SK-N-SH (cell line): ENCODE results near the gene CIB4.

Experiments
- FOSL2 ChIP-seq: IDR thresholded peaks from 2 replicates; pipeline ENCODE4 v1.4.0; 2012; ENCODE audit warnings: low read depth, mild to moderate bottlenecking, moderate library complexity, borderline replicate concordance
- JUND ChIP-seq: IDR thresholded peaks from 2 replicates; pipeline ENCODE4 v1.4.0; 2012
- POLR2AphosphoS5 ChIP-seq: IDR thresholded peaks from 2 replicates; pipeline ENCODE4 v1.6.1; 2012; ENCODE audit warnings: low read depth, low read length
- RCOR1 ChIP-seq: fragments of 150-350 bp; IDR thresholded peaks from 2 replicates; pipeline ENCODE4 v1.6.1; 2017; ENCODE audit warnings: antibody characterized with exemption, low read length
- TF ChIP-seq, protein P1 (sequence below): fragments of 200-600 bp; sonication (generic); IDR thresholded peaks from 2 replicates; pipeline ENCODE4 v1.6.1; 2017; ENCODE audit warnings: antibody characterized with exemption, mild to moderate bottlenecking, moderate library complexity
- TF ChIP-seq, protein P2 (sequence below): fragments of 150-350 bp; IDR thresholded peaks from 2 replicates; pipeline ENCODE4 v1.6.1; 2016; ENCODE audit warnings: mild to moderate bottlenecking, low read depth, low read length
- TF ChIP-seq, protein P3 (sequence below): IDR thresholded peaks from 2 replicates; pipeline ENCODE4; 2012
- TF ChIP-seq, protein P4 (sequence below): IDR thresholded peaks from 2 replicates; pipeline ENCODE4 v1.6.1; 2012; ENCODE audit warnings: mild to moderate bottlenecking, low read depth, low read length, moderate library complexity

DNA sequence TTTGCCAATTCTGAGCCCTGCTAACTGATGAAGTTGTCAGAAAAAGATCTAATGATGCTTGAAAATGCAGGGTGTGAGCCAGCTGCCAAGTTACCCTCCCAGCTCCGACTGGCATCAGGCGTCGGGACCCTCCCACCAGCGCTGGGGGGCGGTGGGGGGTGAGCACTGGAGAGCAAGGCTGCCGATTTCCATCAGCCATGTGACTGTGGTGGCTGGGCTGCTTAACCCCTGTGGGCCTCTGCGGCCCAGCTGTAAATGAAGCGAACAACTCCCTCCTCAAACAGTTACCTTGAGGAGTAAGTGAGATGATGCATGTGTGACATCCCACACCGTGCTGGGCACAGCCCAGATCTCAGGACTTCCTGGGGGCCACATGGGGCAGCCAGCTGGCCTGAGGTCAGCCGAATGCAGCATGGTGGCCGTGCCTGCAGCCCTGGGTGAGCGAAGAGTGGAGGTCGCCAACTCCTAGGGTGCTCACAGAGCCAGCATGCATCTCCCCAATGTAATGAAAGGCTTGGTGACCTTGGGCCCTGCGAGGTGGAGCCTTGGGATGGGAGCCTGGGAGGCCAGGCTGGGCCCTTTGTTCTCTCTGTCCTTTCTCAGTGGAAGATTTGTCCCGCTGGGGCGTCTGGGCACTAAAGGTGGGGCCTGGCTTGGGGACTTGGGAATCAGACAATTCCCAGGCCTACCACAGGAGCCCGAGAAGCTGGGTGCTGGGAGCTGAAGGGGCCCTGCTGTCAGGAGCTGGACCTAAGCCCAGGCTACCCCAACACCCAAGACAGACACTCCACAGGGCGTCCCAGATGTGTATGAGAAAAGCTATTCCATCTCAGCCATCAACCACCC lies 25.1 kb downstream of the CIB4 start:
- TF ChIP-seq, protein P1, sequence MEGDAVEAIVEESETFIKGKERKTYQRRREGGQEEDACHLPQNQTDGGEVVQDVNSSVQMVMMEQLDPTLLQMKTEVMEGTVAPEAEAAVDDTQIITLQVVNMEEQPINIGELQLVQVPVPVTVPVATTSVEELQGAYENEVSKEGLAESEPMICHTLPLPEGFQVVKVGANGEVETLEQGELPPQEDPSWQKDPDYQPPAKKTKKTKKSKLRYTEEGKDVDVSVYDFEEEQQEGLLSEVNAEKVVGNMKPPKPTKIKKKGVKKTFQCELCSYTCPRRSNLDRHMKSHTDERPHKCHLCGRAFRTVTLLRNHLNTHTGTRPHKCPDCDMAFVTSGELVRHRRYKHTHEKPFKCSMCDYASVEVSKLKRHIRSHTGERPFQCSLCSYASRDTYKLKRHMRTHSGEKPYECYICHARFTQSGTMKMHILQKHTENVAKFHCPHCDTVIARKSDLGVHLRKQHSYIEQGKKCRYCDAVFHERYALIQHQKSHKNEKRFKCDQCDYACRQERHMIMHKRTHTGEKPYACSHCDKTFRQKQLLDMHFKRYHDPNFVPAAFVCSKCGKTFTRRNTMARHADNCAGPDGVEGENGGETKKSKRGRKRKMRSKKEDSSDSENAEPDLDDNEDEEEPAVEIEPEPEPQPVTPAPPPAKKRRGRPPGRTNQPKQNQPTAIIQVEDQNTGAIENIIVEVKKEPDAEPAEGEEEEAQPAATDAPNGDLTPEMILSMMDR = no peak
- TF ChIP-seq, protein P2, sequence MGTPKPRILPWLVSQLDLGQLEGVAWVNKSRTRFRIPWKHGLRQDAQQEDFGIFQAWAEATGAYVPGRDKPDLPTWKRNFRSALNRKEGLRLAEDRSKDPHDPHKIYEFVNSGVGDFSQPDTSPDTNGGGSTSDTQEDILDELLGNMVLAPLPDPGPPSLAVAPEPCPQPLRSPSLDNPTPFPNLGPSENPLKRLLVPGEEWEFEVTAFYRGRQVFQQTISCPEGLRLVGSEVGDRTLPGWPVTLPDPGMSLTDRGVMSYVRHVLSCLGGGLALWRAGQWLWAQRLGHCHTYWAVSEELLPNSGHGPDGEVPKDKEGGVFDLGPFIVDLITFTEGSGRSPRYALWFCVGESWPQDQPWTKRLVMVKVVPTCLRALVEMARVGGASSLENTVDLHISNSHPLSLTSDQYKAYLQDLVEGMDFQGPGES = no peak
- TF ChIP-seq POLR2AphosphoS5 (no peak), RCOR1 (no peak), JUND (no peak), FOSL2 (no peak)
- TF ChIP-seq, protein P3, sequence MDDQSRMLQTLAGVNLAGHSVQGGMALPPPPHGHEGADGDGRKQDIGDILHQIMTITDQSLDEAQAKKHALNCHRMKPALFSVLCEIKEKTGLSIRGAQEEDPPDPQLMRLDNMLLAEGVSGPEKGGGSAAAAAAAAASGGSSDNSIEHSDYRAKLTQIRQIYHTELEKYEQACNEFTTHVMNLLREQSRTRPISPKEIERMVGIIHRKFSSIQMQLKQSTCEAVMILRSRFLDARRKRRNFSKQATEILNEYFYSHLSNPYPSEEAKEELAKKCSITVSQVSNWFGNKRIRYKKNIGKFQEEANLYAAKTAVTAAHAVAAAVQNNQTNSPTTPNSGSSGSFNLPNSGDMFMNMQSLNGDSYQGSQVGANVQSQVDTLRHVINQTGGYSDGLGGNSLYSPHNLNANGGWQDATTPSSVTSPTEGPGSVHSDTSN = no peak
- TF ChIP-seq, protein P4, sequence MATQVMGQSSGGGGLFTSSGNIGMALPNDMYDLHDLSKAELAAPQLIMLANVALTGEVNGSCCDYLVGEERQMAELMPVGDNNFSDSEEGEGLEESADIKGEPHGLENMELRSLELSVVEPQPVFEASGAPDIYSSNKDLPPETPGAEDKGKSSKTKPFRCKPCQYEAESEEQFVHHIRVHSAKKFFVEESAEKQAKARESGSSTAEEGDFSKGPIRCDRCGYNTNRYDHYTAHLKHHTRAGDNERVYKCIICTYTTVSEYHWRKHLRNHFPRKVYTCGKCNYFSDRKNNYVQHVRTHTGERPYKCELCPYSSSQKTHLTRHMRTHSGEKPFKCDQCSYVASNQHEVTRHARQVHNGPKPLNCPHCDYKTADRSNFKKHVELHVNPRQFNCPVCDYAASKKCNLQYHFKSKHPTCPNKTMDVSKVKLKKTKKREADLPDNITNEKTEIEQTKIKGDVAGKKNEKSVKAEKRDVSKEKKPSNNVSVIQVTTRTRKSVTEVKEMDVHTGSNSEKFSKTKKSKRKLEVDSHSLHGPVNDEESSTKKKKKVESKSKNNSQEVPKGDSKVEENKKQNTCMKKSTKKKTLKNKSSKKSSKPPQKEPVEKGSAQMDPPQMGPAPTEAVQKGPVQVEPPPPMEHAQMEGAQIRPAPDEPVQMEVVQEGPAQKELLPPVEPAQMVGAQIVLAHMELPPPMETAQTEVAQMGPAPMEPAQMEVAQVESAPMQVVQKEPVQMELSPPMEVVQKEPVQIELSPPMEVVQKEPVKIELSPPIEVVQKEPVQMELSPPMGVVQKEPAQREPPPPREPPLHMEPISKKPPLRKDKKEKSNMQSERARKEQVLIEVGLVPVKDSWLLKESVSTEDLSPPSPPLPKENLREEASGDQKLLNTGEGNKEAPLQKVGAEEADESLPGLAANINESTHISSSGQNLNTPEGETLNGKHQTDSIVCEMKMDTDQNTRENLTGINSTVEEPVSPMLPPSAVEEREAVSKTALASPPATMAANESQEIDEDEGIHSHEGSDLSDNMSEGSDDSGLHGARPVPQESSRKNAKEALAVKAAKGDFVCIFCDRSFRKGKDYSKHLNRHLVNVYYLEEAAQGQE = no peak
